GM21367 (cell line): Measurements from ENCODE around the gene C1orf198.
"Not testable (repeated sequence)": the region's sequence is repeated elsewhere in the genome, so short reads cannot be mapped to it uniquely, and the experiment has no call there.

Source experiments
- ATAC-seq: cut with Tn5 transposase; IDR thresholded peaks from one replicate; pipeline ENCODE4 v1.9.1; 2021; ENCODE audit not compliant: unreplicated experiment

The C1orf198 gene

GRCh38 chr1:230861970-230862595, 6.2 kb downstream of the C1orf198 start:
- no peak for ATAC-seq

GRCh38 chr1:230861489-230861888, 6.8 kb downstream of the C1orf198 start:
- no peak for ATAC-seq

- ATAC-seq: no peak
Observed at GRCh38 chr1:230860617-230861384, 7.5 kb downstream of the C1orf198 start.

GRCh38 chr1:230858918-230859729, 9.2 kb downstream of the C1orf198 start:
- ATAC-seq: no peak

GRCh38 chr1:230858236-230858820, 10.0 kb downstream of the C1orf198 start:
- ATAC-seq: no peak

- ATAC-seq: no peak
Observed at GRCh38 chr1:230857822-230858221, 10.5 kb downstream of the C1orf198 start.

GRCh38 chr1:230857077-230857476, 11.2 kb downstream of the C1orf198 start:
- no peak for ATAC-seq

DNA sequence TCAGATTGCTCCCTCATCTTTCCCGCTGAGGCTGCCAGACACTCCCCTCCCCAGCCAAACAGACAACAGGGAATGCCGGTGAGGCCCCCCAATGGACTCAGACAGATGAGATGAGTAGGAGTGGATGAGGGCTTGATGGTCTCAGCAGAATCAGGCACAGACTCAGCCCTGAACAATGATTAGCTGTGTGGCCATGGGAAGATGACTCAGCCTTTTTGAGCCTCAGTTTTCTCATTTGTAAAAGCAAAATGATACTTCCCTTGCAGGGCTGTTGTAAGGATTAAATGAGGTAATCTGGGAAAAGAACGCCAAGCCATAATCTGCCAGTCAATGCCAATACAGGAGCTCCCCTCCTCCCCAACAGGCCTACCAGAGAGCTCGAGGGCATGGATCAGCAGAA, 12.4 kb downstream of the C1orf198 start:
- no peak for ATAC-seq

GRCh38 chr1:230854423-230854822, 13.9 kb downstream of the C1orf198 start:
- no peak for ATAC-seq

DNA sequence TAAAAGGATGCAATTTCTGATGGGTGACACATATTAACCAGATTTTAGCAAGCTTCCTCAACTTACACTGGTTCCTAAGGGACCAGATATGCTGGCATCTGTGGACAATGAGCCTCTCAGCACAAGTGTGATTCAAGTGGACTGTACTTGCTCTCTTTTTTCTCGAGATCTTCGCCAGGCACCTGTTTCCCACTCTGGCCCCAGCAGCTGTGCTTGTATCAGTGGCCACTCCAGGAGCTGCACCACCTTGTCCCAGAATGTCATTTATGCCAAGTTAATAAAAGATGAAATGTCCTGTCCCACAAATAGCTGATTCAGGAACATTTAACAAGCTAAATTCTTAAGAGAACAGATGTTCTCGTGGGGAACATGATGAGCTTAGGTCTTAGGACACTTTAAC, 14.6 kb downstream of the C1orf198 start:
- no peak for ATAC-seq

DNA sequence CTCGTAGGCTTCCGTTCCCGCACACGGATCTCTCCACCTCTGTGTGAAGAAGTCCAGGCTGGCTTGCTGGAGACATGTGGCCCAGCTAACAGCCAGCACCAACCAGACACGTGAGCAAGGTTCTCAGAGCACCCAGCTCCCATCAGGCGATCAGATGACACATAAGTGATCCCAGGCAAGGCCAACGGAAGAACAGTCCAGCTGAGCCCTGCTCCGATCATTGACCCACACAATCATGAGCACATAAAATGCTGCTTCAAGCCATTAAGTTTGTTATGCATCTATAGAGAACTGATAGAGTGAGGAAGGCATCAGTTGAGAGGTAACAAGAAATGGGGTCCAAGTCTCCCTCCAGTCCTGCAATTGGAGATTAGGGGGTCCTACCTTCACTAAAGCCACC, 15.4 kb downstream of the C1orf198 start:
- ATAC-seq: no peak

DNA sequence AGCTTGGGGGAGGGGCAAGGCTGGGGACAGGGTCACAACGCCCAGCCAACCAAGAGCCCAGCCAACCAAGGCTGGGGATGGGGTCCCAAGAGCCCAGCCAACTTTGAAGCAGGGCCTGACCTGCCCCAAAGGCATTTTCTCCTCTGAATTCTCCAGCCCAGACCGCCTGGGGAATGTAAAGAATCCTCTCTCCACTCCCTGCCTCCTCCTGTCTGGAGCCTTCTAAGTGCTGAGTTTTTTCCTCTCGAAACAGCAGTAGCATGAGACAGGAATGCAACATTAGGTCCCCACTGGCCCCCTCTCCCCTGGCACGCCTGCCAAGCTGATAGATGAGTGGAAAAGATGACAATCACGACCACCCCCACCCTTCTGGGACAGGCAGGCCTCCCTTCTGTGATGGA, 17.0 kb downstream of the C1orf198 start:
- no peak for ATAC-seq

- no peak for ATAC-seq
Observed at GRCh38 chr1:230850547-230850946, 17.8 kb downstream of the C1orf198 start.

- ATAC-seq: no peak
Observed at GRCh38 chr1:230849451-230850224, 18.7 kb downstream of the C1orf198 start.

DNA sequence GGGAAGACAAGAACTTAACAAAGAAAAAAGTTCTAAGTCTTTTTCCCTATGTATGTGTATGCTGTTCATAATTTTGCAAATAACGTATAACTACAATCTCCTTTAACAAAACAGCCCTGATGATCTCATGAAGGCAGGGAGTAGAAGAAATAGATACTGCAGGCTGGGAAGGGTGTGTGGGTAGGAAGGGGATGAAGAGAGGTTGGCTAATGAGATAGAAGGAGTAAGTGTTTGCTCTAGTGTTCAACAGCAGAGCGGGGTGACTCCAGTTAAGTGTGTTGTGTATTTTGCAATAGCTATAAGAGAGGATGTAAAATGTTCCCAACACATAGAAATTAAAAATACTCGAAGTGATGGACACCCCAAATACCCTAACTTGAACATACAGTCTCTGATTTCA, 20.1 kb downstream of the C1orf198 start:
- no peak for ATAC-seq

GRCh38 chr1:230845184-230845583, 23.1 kb downstream of the C1orf198 start:
- ATAC-seq: not testable (repeated sequence)

DNA sequence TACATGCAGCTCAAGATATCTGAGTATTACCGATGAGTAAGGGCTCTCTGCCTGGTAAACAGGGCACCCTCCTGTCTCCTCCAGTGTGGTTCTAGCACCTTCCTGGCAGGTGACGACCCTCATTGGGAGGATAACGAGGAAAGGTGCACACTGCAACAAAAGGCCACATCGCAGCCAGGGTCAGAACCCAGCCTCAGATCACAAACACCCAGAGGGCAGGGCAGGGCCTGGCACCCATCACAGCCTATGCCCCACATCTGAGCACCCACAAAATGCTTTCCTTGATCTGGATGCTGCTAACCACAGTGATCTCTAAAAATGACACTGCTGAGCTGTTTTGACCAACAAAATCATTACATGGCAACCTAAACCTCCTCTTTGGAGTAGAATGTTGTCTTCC, 23.8 kb downstream of the C1orf198 start:
- no peak for ATAC-seq

- no peak for ATAC-seq
Observed at GRCh38 chr1:230843503-230844309, 24.6 kb downstream of the C1orf198 start.

- no peak for ATAC-seq
Observed at GRCh38 chr1:230842801-230843200, 25.5 kb downstream of the C1orf198 start.

DNA sequence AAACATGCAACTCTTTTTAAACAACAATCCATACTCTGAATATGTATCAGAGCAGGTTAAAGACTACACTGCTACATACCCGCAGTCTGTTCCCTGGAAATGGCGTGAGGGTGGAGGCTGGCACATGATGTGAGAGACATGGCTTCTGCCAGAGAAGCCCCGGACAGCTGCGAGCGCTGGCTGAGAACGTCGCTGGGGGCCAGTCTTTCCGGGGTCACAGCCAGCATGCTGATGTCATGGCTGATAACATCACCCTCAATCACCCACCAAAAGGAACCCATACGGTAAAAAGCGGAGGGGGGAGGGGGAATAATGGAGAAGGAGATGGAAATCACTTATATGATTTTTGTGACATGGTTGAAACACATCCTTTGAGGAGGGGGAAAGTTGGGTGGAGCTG, 29.1 kb downstream of the C1orf198 start:
- no peak for ATAC-seq
